Measurements from ENCODE around the gene KMT2B.
A peak's percentile ranks its signal among the peaks of the same experiment; 100 is the strongest.

Gene KMT2B

DNA sequence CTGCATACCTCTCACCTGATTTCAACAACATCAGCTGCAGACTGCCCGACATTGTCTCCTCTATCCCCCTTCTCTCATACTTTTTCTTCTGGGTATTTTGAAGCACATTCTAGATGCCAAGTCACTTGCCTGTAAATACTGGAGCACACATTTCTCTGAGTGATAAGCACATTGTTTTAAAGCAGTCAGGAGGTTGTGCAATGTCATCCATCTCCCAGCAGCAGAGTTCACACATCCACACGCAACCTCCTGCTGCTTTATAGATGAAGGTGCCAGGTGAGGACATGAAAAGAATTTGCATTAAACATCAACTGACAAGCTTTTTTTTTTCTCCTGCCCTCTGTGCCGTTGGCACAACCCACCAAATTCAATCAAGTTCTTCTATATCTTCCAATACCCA is 46.0 kb upstream of the KMT2B start:
- no peak overlapping the region for H2BK5ac ChIP-seq (ENCODE audit: low read depth, low read length, poor library complexity, severe bottlenecking)
- no peaks in the 10 kb centered on the region for H3K79me1 ChIP-seq (replicated peaks; ENCODE audit: low read length, poor library complexity, severe bottlenecking)
- H3K27me3 ChIP-seq (ENCODE audit: control insufficient read depth in 1 of 2, insufficient read depth in 1 of 2, low read length in 2 of 2) = peaks cover 11 to 27% of the 10 kb centered on the region in 2 experiments
- no peak overlapping the region for H4K91ac ChIP-seq (ENCODE audit: low read length)
- no peak overlapping the region for H3K14ac ChIP-seq (ENCODE audit: low read length in 2 of 2)
- H4K8ac ChIP-seq (ENCODE audit: low read length) = no peak overlapping the region
- no peak overlapping the region for H2BK15ac ChIP-seq (ENCODE audit: low read depth, poor library complexity, severe bottlenecking)
- H3K9me3 ChIP-seq (ENCODE audit: control insufficient read depth, low read length) = no peaks in the 10 kb centered on the region
- no peak overlapping the region for H3K9ac ChIP-seq (ENCODE audit: low read length)
- WGBS = 77% methylated on average over 2 of the region's 3 CpGs
- H3K27ac ChIP-seq (ENCODE audit: low read length, poor library complexity, severe bottlenecking) = no peak overlapping the region
- H2AK5ac ChIP-seq (ENCODE audit: low read length, severe bottlenecking) = no peak overlapping the region
- H3K4me3 ChIP-seq (ENCODE audit: insufficient read depth in 1 of 2, low read depth in 1 of 2, low read length in 2 of 2) = no peak overlapping the region
- peaks cover 7% of the 10 kb centered on the region for H3K4me1 ChIP-seq (ENCODE audit: control insufficient read depth, insufficient read depth, low read depth, low read length)
- H2AFZ ChIP-seq (ENCODE audit: low read depth, low read length) = no peak overlapping the region
- H3K4me2 ChIP-seq (ENCODE audit: low read length, poor library complexity, severe bottlenecking) = no peak overlapping the region
- no peak overlapping the region for H3K23ac ChIP-seq (ENCODE audit: low read length in 2 of 2)
- H3K36me3 ChIP-seq (ENCODE audit: control insufficient read depth in 1 of 2, insufficient read depth in 2 of 2, low read depth in 1 of 2, low read length in 2 of 2) = no peaks in the 10 kb centered on the region
- H2BK120ac ChIP-seq (ENCODE audit: low read depth, low read length) = no peak overlapping the region
- H2BK12ac ChIP-seq (ENCODE audit: low read length in 2 of 2) = no peak overlapping the region
- DNase-seq = no peak
- H3K18ac ChIP-seq (ENCODE audit: low read depth in 1 of 2, low read length in 2 of 2) = no peak overlapping the region
- H3K4ac ChIP-seq (ENCODE audit: low read depth in 1 of 2, low read length in 2 of 2) = no peak overlapping the region

DNA sequence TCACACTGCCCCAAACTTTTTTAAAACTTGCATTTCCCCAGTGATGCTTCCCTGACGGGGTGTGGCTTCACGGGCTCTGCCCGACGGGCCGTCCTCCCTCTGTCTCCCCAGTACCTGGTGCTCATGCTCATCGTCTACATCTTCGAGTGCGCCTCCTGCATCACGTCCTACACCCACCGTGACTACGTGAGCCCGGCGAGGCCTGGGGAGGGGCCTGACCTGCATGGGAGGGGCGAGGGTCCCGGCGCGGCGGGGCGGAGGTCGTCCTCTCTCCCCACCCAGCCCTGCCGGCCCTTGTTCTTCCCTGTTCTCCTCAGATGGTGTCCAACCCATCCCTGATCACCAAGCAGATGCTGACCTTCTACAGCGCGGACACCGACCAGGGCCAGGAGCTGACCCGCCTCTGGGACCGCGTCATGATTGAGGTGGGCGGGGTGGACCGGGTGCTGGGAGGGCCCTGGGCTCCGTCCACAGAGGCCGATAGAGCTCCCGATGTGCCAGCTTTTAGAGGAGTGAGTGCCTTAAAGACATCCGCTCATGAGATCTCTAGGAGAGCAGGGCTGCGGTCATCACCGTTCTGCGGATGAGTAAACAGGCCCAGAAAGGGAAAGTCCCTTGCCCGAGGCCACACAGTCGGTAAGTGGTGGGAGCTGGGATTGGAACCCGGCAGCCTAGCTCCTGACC is 44.5 kb upstream of the KMT2B start:
- WGBS = 4% methylated on average over 29 of the region's 39 CpGs

GRCh38 chr19:35675589-35676140 is 42.1 kb upstream of the KMT2B start:
- H2BK5ac ChIP-seq (ENCODE audit: low read depth, low read length, poor library complexity, severe bottlenecking) = no peak overlapping the region
- H2BK12ac ChIP-seq (ENCODE audit: low read length in 2 of 2) = no peak overlapping the region
- no peak overlapping the region for H2AK5ac ChIP-seq (ENCODE audit: low read length, severe bottlenecking)
- H3K4me1 ChIP-seq (ENCODE audit: control insufficient read depth, insufficient read depth, low read depth, low read length) = peaks cover 7% of the 10 kb centered on the region
- H3K9me3 ChIP-seq (ENCODE audit: control insufficient read depth, low read length) = no peaks in the 10 kb centered on the region
- H3K4ac ChIP-seq (ENCODE audit: low read depth in 1 of 2, low read length in 2 of 2) = no peak overlapping the region
- WGBS = 83% methylated on average over 15 of the region's 15 CpGs
- H2BK15ac ChIP-seq (ENCODE audit: low read depth, poor library complexity, severe bottlenecking) = no peak overlapping the region
- H3K27ac ChIP-seq (ENCODE audit: low read length, poor library complexity, severe bottlenecking) = no peak overlapping the region
- DNase-seq = no peak
- no peak overlapping the region for H3K23ac ChIP-seq (ENCODE audit: low read length in 2 of 2)
- H3K18ac ChIP-seq (ENCODE audit: low read depth in 1 of 2, low read length in 2 of 2) = no peak overlapping the region
- no peaks in the 10 kb centered on the region for H3K79me1 ChIP-seq (replicated peaks; ENCODE audit: low read length, poor library complexity, severe bottlenecking)
- no peak overlapping the region for H3K4me2 ChIP-seq (ENCODE audit: low read length, poor library complexity, severe bottlenecking)
- no peak overlapping the region for H3K4me3 ChIP-seq (ENCODE audit: insufficient read depth in 1 of 2, low read depth in 1 of 2, low read length in 2 of 2)
- H3K14ac ChIP-seq (ENCODE audit: low read length in 2 of 2) = no peak overlapping the region
- H3K36me3 ChIP-seq (ENCODE audit: control insufficient read depth in 1 of 2, insufficient read depth in 2 of 2, low read depth in 1 of 2, low read length in 2 of 2) = no peaks in the 10 kb centered on the region
- H4K91ac ChIP-seq (ENCODE audit: low read length) = no peak overlapping the region
- H2AFZ ChIP-seq (ENCODE audit: low read depth, low read length) = no peak overlapping the region
- H3K27me3 ChIP-seq (ENCODE audit: control insufficient read depth in 1 of 2, insufficient read depth in 1 of 2, low read length in 2 of 2) = peaks cover 8 to 28% of the 10 kb centered on the region in 2 experiments
- no peak overlapping the region for H4K8ac ChIP-seq (ENCODE audit: low read length)
- H2BK120ac ChIP-seq (ENCODE audit: low read depth, low read length) = no peak overlapping the region
- no peak overlapping the region for H3K9ac ChIP-seq (ENCODE audit: low read length)

More for the DNA sequence above, 44.5 kb upstream of the KMT2B start:
- peak overlapping the region; percentile 4 for H4K91ac ChIP-seq (ENCODE audit: low read length)
- peak overlapping the region in 1 of 2 experiments; percentile 93 for H3K14ac ChIP-seq (ENCODE audit: low read length in 2 of 2)
- no peaks in the 10 kb centered on the region for H3K79me1 ChIP-seq (replicated peaks; ENCODE audit: low read length, poor library complexity, severe bottlenecking)
- H3K36me3 ChIP-seq (ENCODE audit: control insufficient read depth in 1 of 2, insufficient read depth in 2 of 2, low read depth in 1 of 2, low read length in 2 of 2) = no peaks in the 10 kb centered on the region
- H3K9ac ChIP-seq (ENCODE audit: low read length) = peak overlapping the region; percentile 67
- peak overlapping the region; percentile 85 for H3K4me2 ChIP-seq (ENCODE audit: low read length, poor library complexity, severe bottlenecking)
- H2BK120ac ChIP-seq (ENCODE audit: low read depth, low read length) = no peak overlapping the region
- no peak overlapping the region for H2BK12ac ChIP-seq (ENCODE audit: low read length in 2 of 2)
- no peak overlapping the region for H2AK5ac ChIP-seq (ENCODE audit: low read length, severe bottlenecking)
- peak overlapping the region; percentile 97 for H2AFZ ChIP-seq (ENCODE audit: low read depth, low read length)
- H3K27me3 ChIP-seq (ENCODE audit: control insufficient read depth in 1 of 2, insufficient read depth in 1 of 2, low read length in 2 of 2) = peaks cover 11 to 33% of the 10 kb centered on the region in 2 experiments
- peak overlapping the region; percentile 49 to 65 for H3K4me3 ChIP-seq (ENCODE audit: insufficient read depth in 1 of 2, low read depth in 1 of 2, low read length in 2 of 2)
- no peak overlapping the region for H2BK5ac ChIP-seq (ENCODE audit: low read depth, low read length, poor library complexity, severe bottlenecking)
- no peak overlapping the region for H2BK15ac ChIP-seq (ENCODE audit: low read depth, poor library complexity, severe bottlenecking)
- H3K4ac ChIP-seq (ENCODE audit: low read depth in 1 of 2, low read length in 2 of 2) = no peak overlapping the region
- no peaks in the 10 kb centered on the region for H3K9me3 ChIP-seq (ENCODE audit: control insufficient read depth, low read length)
- DNase-seq = peak; percentile 75
- peak overlapping the region in 1 of 2 experiments; percentile 89 for H3K23ac ChIP-seq (ENCODE audit: low read length in 2 of 2)
- peaks cover 7% of the 10 kb centered on the region for H3K4me1 ChIP-seq (ENCODE audit: control insufficient read depth, insufficient read depth, low read depth, low read length)
- no peak overlapping the region for H3K27ac ChIP-seq (ENCODE audit: low read length, poor library complexity, severe bottlenecking)
- peak overlapping the region; percentile 59 for H4K8ac ChIP-seq (ENCODE audit: low read length)
- no peak overlapping the region for H3K18ac ChIP-seq (ENCODE audit: low read depth in 1 of 2, low read length in 2 of 2)

GRCh38 chr19:35689836-35690235 is 28.0 kb upstream of the KMT2B start:
- no peak overlapping the region for H3K23ac ChIP-seq (ENCODE audit: low read length in 2 of 2)
- H3K4me2 ChIP-seq (ENCODE audit: low read length, poor library complexity, severe bottlenecking) = no peak overlapping the region
- no peaks in the 10 kb centered on the region for H3K27me3 ChIP-seq (ENCODE audit: control insufficient read depth in 1 of 2, insufficient read depth in 1 of 2, low read length in 2 of 2)
- H2BK120ac ChIP-seq (ENCODE audit: low read depth, low read length) = no peak overlapping the region
- H3K4ac ChIP-seq (ENCODE audit: low read depth in 1 of 2, low read length in 2 of 2) = no peak overlapping the region
- no peak overlapping the region for H2BK15ac ChIP-seq (ENCODE audit: low read depth, poor library complexity, severe bottlenecking)
- H3K4me3 ChIP-seq (ENCODE audit: insufficient read depth in 1 of 2, low read depth in 1 of 2, low read length in 2 of 2) = no peak overlapping the region
- H2BK12ac ChIP-seq (ENCODE audit: low read length in 2 of 2) = no peak overlapping the region
- H3K36me3 ChIP-seq (ENCODE audit: control insufficient read depth in 1 of 2, insufficient read depth in 2 of 2, low read depth in 1 of 2, low read length in 2 of 2) = no peaks in the 10 kb centered on the region
- no peak overlapping the region for H3K9ac ChIP-seq (ENCODE audit: low read length)
- H2AK5ac ChIP-seq (ENCODE audit: low read length, severe bottlenecking) = no peak overlapping the region
- no peak overlapping the region for H3K27ac ChIP-seq (ENCODE audit: low read length, poor library complexity, severe bottlenecking)
- H3K14ac ChIP-seq (ENCODE audit: low read length in 2 of 2) = no peak overlapping the region
- H3K79me1 ChIP-seq (replicated peaks; ENCODE audit: low read length, poor library complexity, severe bottlenecking) = no peaks in the 10 kb centered on the region
- H2BK5ac ChIP-seq (ENCODE audit: low read depth, low read length, poor library complexity, severe bottlenecking) = no peak overlapping the region
- no peak overlapping the region for H4K8ac ChIP-seq (ENCODE audit: low read length)
- no peak overlapping the region for H2AFZ ChIP-seq (ENCODE audit: low read depth, low read length)
- DNase-seq = no peak
- no peaks in the 10 kb centered on the region for H3K4me1 ChIP-seq (ENCODE audit: control insufficient read depth, insufficient read depth, low read depth, low read length)
- WGBS = 86% methylated on average over 2 of the region's 4 CpGs
- no peak overlapping the region for H4K91ac ChIP-seq (ENCODE audit: low read length)
- H3K18ac ChIP-seq (ENCODE audit: low read depth in 1 of 2, low read length in 2 of 2) = no peak overlapping the region
- H3K9me3 ChIP-seq (ENCODE audit: control insufficient read depth, low read length) = no peaks in the 10 kb centered on the region

Measured in mesenchymal stem cell (in vitro differentiated cells and primary cell).